Suprapubic skin (tissue), 4 donors: Measurements from ENCODE around the gene BTD.

Experiments used
- CTCF ChIP-seq, 2 donors: fragments of 200-600 bp in 1 of 2; fragments of 450-650 bp in 1 of 2; sonication (generic) in 1 of 2; IDR thresholded peaks; one replicate each; pipeline ENCODE4 v1.5.1; 2016 to 2019; ENCODE audit warnings: antibody characterized with exemption in 2 of 2, mild to moderate bottlenecking in 1 of 2, moderate library complexity in 1 of 2
- EP300 ChIP-seq: sonication (generic); formaldehyde crosslinking; IDR thresholded peaks from one replicate; pipeline ENCODE4 v1.6.1; 2017; ENCODE audit warnings: antibody characterized with exemption
- POLR2A ChIP-seq, 2 donors: fragments of 450-650 bp; IDR thresholded peaks; one replicate each; pipeline ENCODE4 v1.6.1; 2017; ENCODE audit warnings: antibody characterized with exemption in 2 of 2, mild to moderate bottlenecking in 2 of 2, moderate library complexity in 2 of 2
- POLR2AphosphoS5 ChIP-seq, 3 donors: sonication (generic); formaldehyde crosslinking; IDR thresholded peaks; one replicate each; pipeline ENCODE4 v1.6.1; 2017; ENCODE audit warnings: antibody characterized with exemption in 3 of 3

GRCh38 chr3:15654891-15655290 is 53.3 kb downstream of the BTD start:
- TF ChIP-seq CTCF (IDR thresholded peaks at IDR 0.05): no peak
- TF ChIP-seq POLR2A (IDR thresholded peaks at IDR 0.05): no peak
- TF ChIP-seq POLR2AphosphoS5 (IDR thresholded peaks at IDR 0.05): no peak
- TF ChIP-seq EP300: no peak
